K562 (cell line): Measurements from ENCODE around the gene ATXN7. TPM values are rescaled to one million over a fixed set of nuclear protein-coding genes. Genes with fewer than 3 reads are reported as not detected.

Source experiments
- ATAC-seq: fragments of 200-7000 bp; cut with Tn5 transposase; 3 replicates; pipeline ENCODE4 v1.9.1; 2020; ENCODE audit warnings: moderate library complexity
- BruUV-seq: library from RNA; stranded (reverse); fragments of 400-500 nt; replicated peaks from 2 replicates; lab custom pipeline; 2021; lab: Mats Ljungman, UMichigan
- CTCF ChIA-PET: fragments of 300-600 bp; formaldehyde crosslinking; extraction: SDS; loops from one replicate; lab custom pipeline; 2021; ENCODE audit warnings: low intra/inter-chr PET ratio; lab: Yijun Ruan, JAX
- POLR2A ChIA-PET: fragments of 300-600, 350-650 bp; sonication (Branson Sonifier 250); formaldehyde crosslinking; extraction: SDS; loops from one replicate; lab custom pipeline; 2021; ENCODE audit warnings: antibody characterized with exemption, inconsistent platforms; lab: Yijun Ruan, JAX
- DNase-seq, 4 experiments: peaks; one replicate each; pipeline versions ENCODE4 v3.0.0 to v3.0.0-alpha.2; 2011 to 2018; ENCODE audit warnings: low spot score in 3 of 4, mixed read lengths in 3 of 4; ENCODE audit errors: extremely low read depth in 1 of 4
- FAIRE-seq: peaks from 2 replicates; lab custom pipeline; 2011; peaks lifted over from hg19 to GRCh38; lab: Jason Lieb, UNC
- H2AFZ ChIP-seq: 2 replicates; pipeline ENCODE4 v1.6.0; 2011; ENCODE audit warnings: low read depth, low read length, control low read depth, inconsistent platforms
- H3K27ac ChIP-seq: fragments of 200-600 bp; 3 replicates; pipeline ENCODE4 v1.8.0; 2011; ENCODE audit warnings: low read depth, mild to moderate bottlenecking, control low read depth, inconsistent platforms, low read length, moderate library complexity, mixed read lengths; ENCODE audit errors: extremely low read depth
- H3K27me3 ChIP-seq, 2 experiments: fragments of 300-600 bp in 1 of 2; 2 replicates in 1 of 2; 3 replicates in 1 of 2; pipeline versions ENCODE4 v1.6.0 to v1.8.0; 2011; ENCODE audit warnings: inconsistent platforms in 2 of 2, low read length in 2 of 2, mild to moderate bottlenecking in 1 of 2, mixed read lengths in 1 of 2, moderate library complexity in 1 of 2; ENCODE audit not compliant: control insufficient read depth in 2 of 2, insufficient read depth in 2 of 2
- H3K36me3 ChIP-seq: fragments of 300-600 bp; 3 replicates; pipeline ENCODE4 v1.8.0; 2011; ENCODE audit warnings: mild to moderate bottlenecking, low read length, inconsistent platforms; ENCODE audit not compliant: control insufficient read depth, insufficient read depth
- H3K4me1 ChIP-seq, 2 experiments: fragments of 200-600 bp in 1 of 2; replicated peaks in 1 of 2; 2 replicates in 1 of 2; 3 replicates in 1 of 2; pipeline versions ENCODE4 v1.5.1 to v1.8.0; 2011; ENCODE audit warnings: inconsistent platforms in 2 of 2, low read length in 2 of 2, mild to moderate bottlenecking in 1 of 2, mixed read lengths in 1 of 2, moderate library complexity in 1 of 2; ENCODE audit not compliant: control insufficient read depth in 2 of 2, insufficient read depth in 2 of 2
- H3K4me2 ChIP-seq: 2 replicates; pipeline ENCODE4 v1.6.1; 2011; ENCODE audit warnings: low read length, control low read depth, inconsistent platforms, mixed read lengths; ENCODE audit not compliant: insufficient read depth
- H3K4me3 ChIP-seq: fragments of 200-600 bp; sonication (generic), shearing (Covaris generic); 2 replicates; pipeline ENCODE4 v1.5.1; 2016; ENCODE audit warnings: control low read depth, inconsistent platforms
- H3K79me2 ChIP-seq: fragments of 200-600 bp; 3 replicates; pipeline ENCODE4 v1.8.0; 2011; ENCODE audit warnings: low read length, inconsistent platforms; ENCODE audit not compliant: control insufficient read depth, insufficient read depth
- H3K9ac ChIP-seq, 2 experiments: 2 replicates each; pipeline versions ENCODE4 v1.6.0 to v1.6.1; 2011; ENCODE audit warnings: low read depth in 2 of 2, low read length in 2 of 2, control low read depth in 1 of 2, inconsistent platforms in 1 of 2, mild to moderate bottlenecking in 1 of 2, mixed read lengths in 1 of 2; ENCODE audit not compliant: insufficient read depth in 1 of 2
- H3K9me1 ChIP-seq: one replicate; pipeline ENCODE4 v1.6.0; 2011; ENCODE audit warnings: inconsistent platforms, mild to moderate bottlenecking, low read length, moderate library complexity; ENCODE audit not compliant: control insufficient read depth, insufficient read depth
- H3K9me3 ChIP-seq: replicated peaks from 2 replicates; pipeline ENCODE4 v1.5.1; 2011; ENCODE audit warnings: low read depth, low read length, inconsistent platforms; ENCODE audit not compliant: control insufficient read depth, insufficient read depth
- H4K20me1 ChIP-seq: replicated peaks from 2 replicates; pipeline ENCODE4 v1.6.1; 2011; ENCODE audit warnings: low read length, inconsistent platforms, mixed read lengths; ENCODE audit not compliant: control insufficient read depth, insufficient read depth
- ESRRB ChIP-seq: fragments of 250-450 bp; sonication (Bioruptor Pico); IDR thresholded peaks from 2 replicates; pipeline ENCODE4 v1.5.0; 2020; ENCODE audit warnings: mild to moderate bottlenecking, moderate library complexity, borderline replicate concordance
- ETV6 ChIP-seq, 3 experiments: fragments of 150-350 bp in 1 of 3; sonication (generic) in 1 of 3; formaldehyde crosslinking in 1 of 3; IDR thresholded peaks; 2 replicates each; pipeline versions ENCODE4 v1.6.1 to v1.8.0; 2014 to 2022; ENCODE audit warnings: borderline replicate concordance in 2 of 3, low read depth in 2 of 3, antibody characterized with exemption in 1 of 3, low read length in 1 of 3, mild to moderate bottlenecking in 1 of 3, missing genetic modification reagents in 1 of 3
- ZBTB11 ChIP-seq, 3 experiments: fragments of 200-800 bp in 1 of 3; fragments of 250-450 bp in 1 of 3; fragments of 450-650 bp in 1 of 3; sonication (Bioruptor Pico) in 1 of 3; sonication (Bioruptor generic) in 1 of 3; formaldehyde crosslinking in 1 of 3; IDR thresholded peaks; 2 replicates each; pipeline versions ENCODE4 v1.6.1 to v1.8.0; 2016 to 2022; ENCODE audit warnings: mild to moderate bottlenecking in 2 of 3, missing genetic modification characterization in 2 of 3, missing compliant biosample characterization in 1 of 3, moderate library complexity in 1 of 3
- WGBS: fragments of 100-300 bp; shearing (Covaris generic); methylation state at CpG from one replicate; pipeline ENCODE4 v1.1.6; 2016; ENCODE audit warnings: low coverage, mixed read lengths; ENCODE audit not compliant: insufficient coverage; ENCODE audit errors: missing lambda C conversion rate; 5-methylcytosine and 5-hydroxymethylcytosine counted together
- in situ Hi-C: fragments of 300-500 bp; cut with MboI; formaldehyde crosslinking; loops from 4 replicates; pipeline ENCODE4 v1.15.0; 2018; ENCODE audit warnings: inconsistent platforms, mixed read lengths
- intact Hi-C: fragments of 100-400 bp; cut with micrococcal nuclease; formaldehyde crosslinking; loops from 2 replicates; pipeline ENCODE4 v1.14.2; 2022
- polyA plus RNA-seq, 8 experiments: library from polyadenylated mRNA; depleted of rRNA in 4 of 8; stranded (reverse) in 5 of 8; unstranded in 3 of 8; fragments of >200 nt; fragmentation: Nextera tagmentation in 2 of 8; fragmentation: Illumina TruSeq in 1 of 8; extraction: Ambion mirVana in 2 of 8; extraction: Trizol in 1 of 8; gene quantifications; 2 replicates each; pipeline versions ENCODE4 v1.2.1 to v1.2.3, GENCODE V29; 2011 to 2014; ENCODE audit warnings: inconsistent platforms in 1 of 8, missing spikeins in 1 of 8
- total RNA-seq, 7 experiments: library from RNA; depleted of rRNA in 6 of 7; stranded (reverse); fragments of >200 nt in 6 of 7; fragmentation: Illumina TruSeq in 2 of 7; extraction: Trizol in 2 of 7; gene quantifications; 2 replicates each; pipeline versions ENCODE4 v1.2.1 to v1.2.3, GENCODE V29; 2011 to 2021; ENCODE audit warnings: low replicate concordance in 1 of 7
- TF ChIP-seq, protein P1 (sequence below): IDR thresholded peaks from 2 replicates; pipeline ENCODE4 v1.6.1; 2014; ENCODE audit warnings: antibody characterized with exemption
- TF ChIP-seq, protein P2 (sequence below), 2 experiments: fragments of 450-650 bp; IDR thresholded peaks; 2 replicates each; pipeline ENCODE4 v1.6.1; 2016; ENCODE audit warnings: mild to moderate bottlenecking in 2 of 2, borderline replicate concordance in 1 of 2, low read depth in 1 of 2, moderate library complexity in 1 of 2

The ATXN7 gene
- total and polyA plus RNA-seq, 9 of the 15 experiments (the other 6 are each of a cell fraction or from before 2014, with no cell fraction given) = 0.41 to 9.2 (median 6.7) TPM

DNA sequence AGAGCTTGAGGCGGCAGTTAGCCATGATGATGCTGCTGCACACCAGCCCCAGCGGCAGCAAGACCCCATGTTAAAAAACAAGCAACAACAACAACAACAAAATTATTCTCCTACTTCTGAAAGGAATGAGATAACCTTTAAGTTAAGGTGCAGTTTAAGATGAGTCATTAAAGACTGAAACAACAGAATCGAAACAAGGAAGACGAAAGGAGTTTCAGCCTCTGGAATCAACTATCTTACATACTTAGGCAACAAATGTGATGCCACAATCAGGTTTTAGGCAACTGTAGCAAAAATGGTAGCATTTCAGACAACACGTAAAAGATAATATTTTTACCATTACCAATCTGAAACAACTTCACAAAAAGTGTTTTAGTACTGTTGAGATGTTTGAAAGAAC, 36.3 kb downstream of the ATXN7 start:
- Histone ChIP-seq H3K36me3 (peaks cover 17% of the 10 kb centered on the region; the same call in 2 of the 3 replicates), H3K27me3 (no peaks in the 10 kb centered on the region), H3K27ac (no peak overlapping the region), H2AFZ (no peak overlapping the region), H3K4me2 (no peak overlapping the region), H3K79me2 (peaks cover 3% of the 10 kb centered on the region; the same call in 1 of the 3 replicates), H3K4me3 (no peak overlapping the region), H3K9me3 (no peaks in the 10 kb centered on the region), H3K9ac (no peak overlapping the region), H3K9me1 (no peaks in the 10 kb centered on the region), H3K4me1 (no peaks in the 10 kb centered on the region; a peak in 1 of 5 replicates), H4K20me1 (no peaks in the 10 kb centered on the region)
- WGBS = 87% methylated on average over 4 of the region's 5 CpGs
- DNase-seq = no peak
- ChIA-PET POLR2A (no interaction called here), CTCF (no interaction called here)
- FAIRE-seq = no peak
- intact Hi-C loops = no loop called here
- ATAC-seq = no peak
- in situ Hi-C loops = no loop called here
- no TSS peak for BruUV-seq
- TF ChIP-seq ESRRB (no peak), ETV6 (IDR thresholded peaks at IDR 0.05; ENCODE audit: borderline replicate concordance in 1 of 2, low read depth in 2 of 2, low read length in 1 of 2) (no peak), ETV6 (CRISPR knock-in tag; IDR thresholded peaks at IDR 0.05; ENCODE audit: borderline replicate concordance) (no peak), ZBTB11 (CRISPR knock-in tag; IDR thresholded peaks at IDR 0.05) (peak in 1 of 3 experiments; percentile 18; a peak in 1 of 6 replicates)
- TF ChIP-seq, protein P1, sequence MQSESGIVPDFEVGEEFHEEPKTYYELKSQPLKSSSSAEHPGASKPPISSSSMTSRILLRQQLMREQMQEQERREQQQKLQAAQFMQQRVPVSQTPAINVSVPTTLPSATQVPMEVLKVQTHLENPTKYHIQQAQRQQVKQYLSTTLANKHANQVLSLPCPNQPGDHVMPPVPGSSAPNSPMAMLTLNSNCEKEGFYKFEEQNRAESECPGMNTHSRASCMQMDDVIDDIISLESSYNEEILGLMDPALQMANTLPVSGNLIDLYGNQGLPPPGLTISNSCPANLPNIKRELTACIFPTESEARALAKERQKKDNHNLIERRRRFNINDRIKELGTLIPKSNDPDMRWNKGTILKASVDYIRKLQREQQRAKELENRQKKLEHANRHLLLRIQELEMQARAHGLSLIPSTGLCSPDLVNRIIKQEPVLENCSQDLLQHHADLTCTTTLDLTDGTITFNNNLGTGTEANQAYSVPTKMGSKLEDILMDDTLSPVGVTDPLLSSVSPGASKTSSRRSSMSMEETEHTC = no peak
- TF ChIP-seq, protein P2, sequence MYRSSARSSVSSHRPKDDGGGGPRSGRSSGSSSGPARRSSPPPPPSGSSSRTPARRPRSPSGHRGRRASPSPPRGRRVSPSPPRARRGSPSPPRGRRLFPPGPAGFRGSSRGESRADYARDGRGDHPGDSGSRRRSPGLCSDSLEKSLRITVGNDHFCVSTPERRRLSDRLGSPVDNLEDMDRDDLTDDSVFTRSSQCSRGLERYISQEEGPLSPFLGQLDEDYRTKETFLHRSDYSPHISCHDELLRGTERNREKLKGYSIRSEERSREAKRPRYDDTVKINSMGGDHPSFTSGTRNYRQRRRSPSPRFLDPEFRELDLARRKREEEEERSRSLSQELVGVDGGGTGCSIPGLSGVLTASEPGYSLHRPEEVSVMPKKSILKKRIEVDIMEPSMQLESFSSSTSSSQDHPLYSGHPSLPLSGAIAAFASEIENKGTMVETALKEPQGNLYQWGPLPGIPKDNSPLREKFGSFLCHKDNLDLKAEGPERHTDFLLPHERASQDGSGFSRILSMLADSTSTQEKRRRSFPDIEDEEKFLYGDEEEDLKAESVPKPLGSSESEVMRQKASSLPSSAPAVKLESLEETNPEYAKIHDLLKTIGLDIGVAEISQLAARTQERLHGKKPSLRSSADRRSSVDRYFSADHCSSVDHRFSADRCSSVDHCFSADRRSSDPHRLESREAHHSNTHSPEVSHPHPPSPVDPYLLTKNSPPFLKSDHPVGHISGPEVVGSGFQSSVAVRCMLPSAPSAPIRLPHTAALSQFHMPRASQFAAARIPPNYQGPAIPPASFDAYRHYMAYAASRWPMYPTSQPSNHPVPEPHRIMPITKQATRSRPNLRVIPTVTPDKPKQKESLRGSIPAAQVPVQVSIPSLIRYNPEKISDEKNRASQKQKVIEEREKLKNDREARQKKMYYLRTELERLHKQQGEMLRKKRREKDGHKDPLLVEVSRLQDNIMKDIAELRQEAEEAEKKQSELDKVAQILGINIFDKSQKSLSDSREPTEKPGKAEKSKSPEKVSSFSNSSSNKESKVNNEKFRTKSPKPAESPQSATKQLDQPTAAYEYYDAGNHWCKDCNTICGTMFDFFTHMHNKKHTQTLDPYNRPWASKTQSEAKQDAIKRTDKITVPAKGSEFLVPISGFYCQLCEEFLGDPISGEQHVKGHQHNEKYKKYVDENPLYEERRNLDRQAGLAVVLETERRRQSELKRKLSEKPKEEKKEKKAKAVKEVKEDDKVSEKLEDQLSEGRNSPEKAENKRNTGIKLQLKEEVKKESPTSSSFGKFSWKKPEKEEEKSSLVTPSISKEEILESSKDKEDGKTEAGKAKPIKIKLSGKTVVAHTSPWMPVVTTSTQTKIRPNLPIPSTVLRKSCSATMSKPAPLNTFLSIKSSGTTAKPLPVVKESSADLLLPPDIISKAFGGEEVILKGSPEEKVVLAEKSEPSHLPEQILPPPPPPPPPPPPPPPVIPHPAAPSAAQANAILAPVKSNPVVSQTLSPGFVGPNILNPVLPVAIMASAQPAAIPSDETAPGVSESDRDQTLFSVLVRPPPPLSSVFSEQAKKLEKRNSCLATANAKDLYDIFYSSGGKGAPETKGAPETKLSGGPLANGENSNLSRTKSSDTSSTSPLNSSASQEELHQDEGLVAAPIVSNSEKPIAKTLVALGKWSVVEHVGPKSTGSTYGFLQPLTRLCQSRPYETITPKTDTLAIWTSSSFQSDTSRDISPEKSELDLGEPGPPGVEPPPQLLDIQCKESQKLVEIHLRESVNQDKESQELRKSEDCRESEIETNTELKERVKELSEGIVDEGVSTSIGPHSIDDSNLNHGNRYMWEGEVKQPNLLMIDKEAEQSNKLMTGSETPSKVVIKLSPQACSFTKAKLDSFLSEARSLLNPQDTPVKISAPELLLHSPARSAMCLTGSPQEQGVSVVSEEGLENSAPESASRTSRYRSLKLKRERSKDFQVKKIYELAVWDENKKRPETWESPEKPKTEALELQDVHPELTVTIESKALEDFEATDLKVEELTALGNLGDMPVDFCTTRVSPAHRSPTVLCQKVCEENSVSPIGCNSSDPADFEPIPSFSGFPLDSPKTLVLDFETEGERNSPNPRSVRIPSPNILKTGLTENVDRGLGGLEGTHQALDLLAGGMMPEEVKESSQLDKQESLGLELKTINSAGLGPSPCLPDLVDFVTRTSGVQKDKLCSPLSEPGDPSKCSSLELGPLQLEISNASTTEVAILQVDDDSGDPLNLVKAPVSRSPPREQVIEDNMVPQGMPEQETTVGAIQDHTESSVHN (IDR thresholded peaks at IDR 0.05; ENCODE audit: borderline replicate concordance in 1 of 2, low read depth in 1 of 2) = no peak
